NCI-H2107 (cell line): Measurements from ENCODE around the gene KMO.

Experiments used
- DNase-seq: peaks from one replicate; lab custom pipeline; 2025; lab: John Stamatoyannopoulos, UW

Gene KMO

GRCh38 chr1:241532162-241532531, at the start of gene KMO:
TSS of gene KMO (plus strand) at chr1:241532378. CDS start at chr1:241532445, 67 bp downstream.
- no peak for DNase-seq

DNA sequence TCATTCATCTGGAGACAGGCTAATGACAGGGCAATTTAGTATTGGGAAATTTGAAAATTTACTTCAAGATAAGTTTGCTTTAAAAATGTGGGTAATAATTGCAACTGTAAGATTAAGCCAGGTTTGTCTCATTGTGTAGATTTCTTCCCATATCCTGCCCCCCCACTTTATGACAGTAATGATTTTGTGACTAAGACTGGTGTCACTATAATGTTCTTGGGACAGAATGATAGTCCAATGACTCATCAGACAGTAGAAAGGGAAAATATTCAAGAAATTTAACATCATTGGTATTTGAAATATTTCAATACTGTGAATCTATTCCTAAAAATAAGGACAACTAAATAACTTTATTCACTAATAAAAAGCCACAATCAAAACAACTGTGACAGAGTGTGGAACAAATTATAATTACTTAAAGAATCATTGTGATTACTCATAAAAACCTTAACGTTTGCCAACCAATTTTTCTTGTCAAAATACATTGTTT, 49.4 kb upstream of the KMO start:
- DNase-seq: no peak

DNA sequence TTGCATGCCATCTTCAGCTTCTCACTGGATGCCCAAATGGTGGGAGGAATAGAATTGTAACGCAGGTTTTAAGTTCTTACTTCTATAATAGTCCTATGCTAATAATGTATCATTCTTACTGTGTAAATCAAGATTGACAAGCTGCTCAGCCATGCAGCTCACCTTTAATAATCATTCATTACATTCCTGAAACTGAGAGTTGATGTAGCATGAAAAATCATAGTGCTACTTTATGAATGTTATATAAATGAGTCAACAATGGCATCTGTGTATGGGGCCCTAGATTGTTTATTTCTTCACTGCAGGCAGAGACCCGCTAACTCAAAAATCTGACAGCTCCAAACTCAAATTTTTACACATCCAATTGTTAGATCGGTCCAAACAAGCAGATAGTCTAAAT, 47.0 kb upstream of the KMO start:
- no peak for DNase-seq

- no peak for DNase-seq
Measured at GRCh38 chr1:241485554-241485992, 46.6 kb upstream of the KMO start.

- DNase-seq: no peak
Measured at GRCh38 chr1:241488739-241489138, 43.4 kb upstream of the KMO start.

GRCh38 chr1:241495741-241496140, 36.4 kb upstream of the KMO start:
- DNase-seq: peak; percentile 27

GRCh38 chr1:241499910-241500309, 32.3 kb upstream of the KMO start:
- peak; percentile 9 for DNase-seq

GRCh38 chr1:241503444-241503843, 28.7 kb upstream of the KMO start:
- no peak for DNase-seq

GRCh38 chr1:241507189-241507863, 24.9 kb upstream of the KMO start:
- no peak for DNase-seq

DNA sequence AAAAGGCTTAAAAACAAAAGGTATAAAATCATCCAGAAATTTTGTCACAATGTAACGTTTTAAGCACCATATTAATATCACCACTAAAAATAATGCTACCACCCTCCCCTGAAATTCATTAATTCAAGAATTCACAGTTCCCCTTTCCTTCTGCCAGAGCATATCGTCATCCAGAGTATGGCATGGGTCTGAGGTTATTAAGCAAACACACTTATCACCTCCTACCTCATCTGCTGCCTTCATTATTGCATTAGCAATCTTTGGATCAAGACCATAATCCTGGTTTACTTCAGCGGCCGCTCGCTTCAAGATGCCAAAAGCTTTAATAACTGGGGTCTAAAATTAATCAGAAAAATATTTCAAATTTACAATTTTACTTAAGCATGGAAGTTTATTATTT, 18.8 kb upstream of the KMO start:
- DNase-seq: no peak

- DNase-seq: peak; percentile 13
Measured at GRCh38 chr1:241518476-241519307, 13.5 kb upstream of the KMO start.

- peak; percentile 98 for DNase-seq
Measured at GRCh38 chr1:241519308-241520079, 12.7 kb upstream of the KMO start, which contains the start of gene FH. TSS of gene FH (minus strand) at chr1:241519755. CDS start at chr1:241519722, 33 bp downstream.

- no peak for DNase-seq
Measured at GRCh38 chr1:241520080-241520465, 12.1 kb upstream of the KMO start.

DNA sequence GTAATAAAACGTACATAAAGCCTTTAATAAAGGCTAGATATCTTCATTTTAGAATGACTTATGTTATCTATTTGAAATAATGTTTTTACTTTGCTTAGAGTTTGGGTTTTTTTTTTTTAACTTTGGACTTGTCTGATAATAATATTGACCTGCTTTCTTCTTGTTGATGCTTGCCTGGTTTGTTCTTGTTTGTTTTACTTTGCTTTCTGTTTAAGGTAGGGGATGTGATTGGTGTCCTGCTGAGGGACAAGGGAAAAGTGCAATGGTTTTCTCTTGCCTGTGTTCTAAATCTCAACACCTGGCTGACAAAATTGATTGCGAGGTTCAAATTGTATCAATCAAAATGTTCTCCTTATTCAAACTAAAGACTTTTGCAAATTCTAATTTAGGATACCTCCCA, 10.5 kb upstream of the KMO start:
- DNase-seq: no peak

GRCh38 chr1:241525026-241525425, 7.2 kb upstream of the KMO start:
- DNase-seq: no peak

- DNase-seq: no peak
Measured at GRCh38 chr1:241527146-241527545, 5.0 kb upstream of the KMO start.

- DNase-seq: peak; percentile 60
Measured at GRCh38 chr1:241531195-241532161, 700 bp upstream of the KMO start.

DNA sequence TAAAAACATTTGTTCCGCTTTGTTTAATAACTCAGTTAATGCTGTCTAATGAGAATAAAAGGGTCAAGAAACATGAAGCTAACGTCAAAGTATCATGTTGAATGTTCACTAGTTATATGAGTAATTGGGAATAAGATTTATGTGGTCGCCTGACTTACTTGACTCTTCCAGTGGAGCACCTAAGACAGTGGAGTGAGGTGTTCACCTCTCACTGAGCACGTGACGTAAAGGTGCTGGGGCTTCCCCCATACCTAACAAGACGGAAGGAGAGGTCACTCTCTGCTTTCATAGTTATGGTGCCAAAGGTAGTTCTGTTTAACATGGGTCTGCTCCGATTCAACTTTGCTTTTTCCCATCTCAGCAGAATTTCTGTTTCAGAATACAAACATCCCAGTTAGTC, 686 bp downstream of the KMO start:
- DNase-seq: no peak

DNA sequence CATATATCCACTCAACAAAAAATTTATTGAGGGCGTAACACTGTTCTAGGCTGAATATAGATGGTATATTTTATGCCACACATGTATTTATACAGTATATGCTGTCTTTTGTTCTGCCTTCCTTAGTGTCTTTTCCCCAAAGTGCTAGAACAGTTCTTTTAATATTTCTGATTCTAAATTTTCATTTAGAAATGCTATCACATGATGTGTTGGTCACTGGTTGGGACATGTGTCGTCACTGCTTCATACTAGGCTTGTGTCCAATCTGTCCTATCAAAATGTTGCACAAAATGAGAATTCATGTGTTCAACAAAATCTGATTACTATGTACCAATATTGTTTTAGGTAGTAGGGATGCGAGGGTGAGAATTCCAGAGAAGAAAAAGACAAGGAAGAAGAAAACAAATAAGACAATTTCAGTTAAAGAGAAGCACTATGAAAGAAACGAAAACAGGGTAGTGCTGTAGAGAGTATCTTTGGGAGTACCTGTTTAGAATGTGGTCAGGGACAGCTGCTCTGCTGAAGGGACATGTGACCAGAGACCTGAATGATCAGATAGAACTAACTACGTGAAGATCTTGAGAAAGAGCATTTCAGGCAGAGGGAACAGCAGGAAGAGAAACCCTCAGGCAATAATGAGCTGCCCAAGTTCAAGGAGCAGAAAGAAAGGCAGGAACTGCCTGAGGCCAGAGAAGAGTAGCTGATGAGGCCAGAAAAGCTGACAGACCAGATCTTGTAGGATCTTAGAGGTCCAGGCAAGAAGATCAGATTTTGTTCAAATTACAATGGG, 1.3 kb downstream of the KMO start:
- no peak for DNase-seq

DNA sequence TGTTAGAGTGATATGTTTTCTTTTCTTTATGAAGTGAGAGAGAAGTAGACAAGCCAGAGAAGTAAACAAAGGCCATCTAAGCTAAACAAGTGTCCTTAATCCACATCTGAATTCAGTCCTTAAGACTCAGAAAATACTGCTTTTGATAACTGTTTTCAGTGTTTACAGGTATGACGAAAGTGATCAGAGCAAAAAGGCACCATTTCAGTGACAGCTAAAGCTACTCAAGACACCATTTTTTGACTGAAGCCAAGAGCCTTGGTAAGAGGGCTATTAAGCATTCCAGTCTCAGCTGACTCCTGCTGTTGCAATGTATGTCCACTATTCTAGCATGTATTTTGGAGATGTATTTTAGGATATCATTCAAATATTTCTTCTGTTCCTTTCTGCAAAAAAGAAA, 4.1 kb downstream of the KMO start:
- DNase-seq: no peak
